Keratinocyte (primary cell): ENCODE data around the gene ARSI. TPM values are rescaled to one million over a fixed set of nuclear protein-coding genes. Genes with fewer than 3 reads are reported as not detected.

Experiments
- DNase-seq: peaks from one replicate; pipeline ENCODE4 v3.0.0-alpha.2; 2011; ENCODE audit warnings: low read depth, missing footprints, low spot score
- FAIRE-seq: peaks from 2 replicates; lab custom pipeline; 2011; peaks lifted over from hg19 to GRCh38; lab: Jason Lieb, UNC
- H2AFZ ChIP-seq: 2 replicates; pipeline ENCODE4 v1.6.0; 2012; ENCODE audit warnings: low read length, control low read depth, inconsistent platforms; ENCODE audit not compliant: control insufficient read depth
- H3K27ac ChIP-seq: 2 replicates; pipeline ENCODE4 v1.5.1; 2011; ENCODE audit warnings: low read length; ENCODE audit not compliant: control insufficient read depth, insufficient read depth
- H3K27me3 ChIP-seq: 3 replicates; pipeline ENCODE4 v1.6.0; 2011; ENCODE audit warnings: low read length; ENCODE audit not compliant: control insufficient read depth, insufficient read depth; ENCODE audit errors: extremely low read depth
- H3K36me3 ChIP-seq, 2 experiments: 2 replicates in 1 of 2; 3 replicates in 1 of 2; pipeline ENCODE4 v1.5.1; 2011; ENCODE audit warnings: low read length in 2 of 2, mild to moderate bottlenecking in 1 of 2; ENCODE audit not compliant: control insufficient read depth in 2 of 2, insufficient read depth in 2 of 2; ENCODE audit errors: extremely low read depth in 1 of 2
- H3K4me1 ChIP-seq: 3 replicates; pipeline ENCODE4 v1.5.1; 2011; ENCODE audit warnings: low read length; ENCODE audit not compliant: control insufficient read depth, insufficient read depth; ENCODE audit errors: extremely low read depth
- H3K4me2 ChIP-seq: 3 replicates; pipeline ENCODE4 v1.6.0; 2011; ENCODE audit warnings: low read depth, low read length; ENCODE audit not compliant: control insufficient read depth, insufficient read depth; ENCODE audit errors: extremely low read depth
- H3K4me3 ChIP-seq, 3 experiments: fragments of 200-600 bp in 1 of 3; sonication (generic) in 1 of 3; 2 replicates in 2 of 3; 3 replicates in 1 of 3; pipeline ENCODE4 v1.5.1; 2011 to 2016; ENCODE audit warnings: low read length in 3 of 3, mild to moderate bottlenecking in 3 of 3, control low read depth in 2 of 3, inconsistent platforms in 1 of 3, low read depth in 1 of 3, mixed read lengths in 1 of 3, mixed run types in 1 of 3, moderate library complexity in 1 of 3; ENCODE audit not compliant: control insufficient read depth in 2 of 3, insufficient read depth in 2 of 3; ENCODE audit errors: extremely low read depth in 1 of 3
- H3K79me2 ChIP-seq: 2 replicates; pipeline ENCODE4 v1.6.0; 2012; ENCODE audit warnings: low read length; ENCODE audit not compliant: control insufficient read depth, insufficient read depth
- H3K9ac ChIP-seq: 3 replicates; pipeline ENCODE4 v1.6.0; 2011; ENCODE audit warnings: low read length; ENCODE audit not compliant: control insufficient read depth, insufficient read depth; ENCODE audit errors: extremely low read depth
- H3K9me1 ChIP-seq: 3 replicates; pipeline ENCODE4 v1.6.0; 2011; ENCODE audit warnings: low read length; ENCODE audit not compliant: control insufficient read depth, insufficient read depth; ENCODE audit errors: extremely low read depth
- H3K9me3 ChIP-seq: 2 replicates; pipeline ENCODE4 v1.5.1; 2012; ENCODE audit warnings: low read depth, low read length; ENCODE audit not compliant: control insufficient read depth
- H4K20me1 ChIP-seq: 3 replicates; pipeline ENCODE4 v1.6.0; 2011; ENCODE audit warnings: low read length; ENCODE audit not compliant: control insufficient read depth, insufficient read depth; ENCODE audit errors: extremely low read depth
- CTCF ChIP-seq, 3 experiments: IDR thresholded peaks in 1 of 3; conservative IDR thresholded peaks in 1 of 3; optimal IDR thresholded peaks in 1 of 3; 2 replicates in 2 of 3; 3 replicates in 1 of 3; pipeline versions ENCODE3 to v1.5.1; 2011; ENCODE audit warnings: low read length in 3 of 3, mild to moderate bottlenecking in 3 of 3, moderate library complexity in 2 of 3, control low read depth in 1 of 3, inconsistent platforms in 1 of 3; ENCODE audit not compliant: insufficient read depth in 2 of 3; ENCODE audit errors: extremely low read depth in 1 of 3
- EZH2 ChIP-seq: IDR thresholded peaks from one replicate; pipeline ENCODE4 v1.6.1; 2012; ENCODE audit warnings: inconsistent platforms, mild to moderate bottlenecking, low read length, moderate library complexity
- dilution Hi-C: fragments of 300-500 bp; cut with MboI; formaldehyde crosslinking; loops from one replicate; pipeline ENCODE4 v1.7.0; 2020; ENCODE audit warnings: low sequenced_read_pairs; ENCODE audit not compliant: extremely low pct_ligation_motif_present
- polyA plus RNA-seq, 5 experiments: library from polyadenylated mRNA; depleted of rRNA in 3 of 5; stranded (reverse) in 3 of 5; stranded (forward) in 1 of 5; unstranded in 1 of 5; fragments of >200 nt; gene quantifications; 1 replicate in 1 of 5; 2 replicates in 3 of 5; 3 replicates in 1 of 5; pipeline versions ENCODE4 v1.2.1 to v1.2.3, GENCODE V29; 2011 to 2012; ENCODE audit warnings: missing spikeins in 2 of 5, low read depth in 1 of 5, low replicate concordance in 1 of 5

ARSI gene
- polyA plus RNA-seq, 1 donor (not counting 4 experiments of a cell fraction or from before 2014, with no cell fraction given): 1.7 TPM

- no peak overlapping the region for H3K4me2 ChIP-seq
- H3K9me1 ChIP-seq: peaks cover 2% of the 10 kb centered on the region
- H3K4me3 ChIP-seq: no peak overlapping the region
- no peaks in the 10 kb centered on the region for H3K9me3 ChIP-seq
- peak overlapping the region; percentile 93 for H3K27ac ChIP-seq
- no peaks in the 10 kb centered on the region for H4K20me1 ChIP-seq
- no peak overlapping the region for H2AFZ ChIP-seq
- no peaks in the 10 kb centered on the region for H3K79me2 ChIP-seq
- H3K4me1 ChIP-seq: peaks cover 70% of the 10 kb centered on the region
- DNase-seq (no peak), FAIRE-seq (no peak)
- no peaks in the 10 kb centered on the region for H3K27me3 ChIP-seq
- H3K36me3 ChIP-seq: no peaks in the 10 kb centered on the region
- dilution Hi-C loops: no loop called here
- TF ChIP-seq EZH2: no peak
- no peak for TF ChIP-seq CTCF (optimal IDR thresholded peaks at IDR 0.05 in 1 of 3, IDR thresholded peaks at IDR 0.05 in 1 of 3, conservative IDR thresholded peaks at IDR 0.05 in 1 of 3; ENCODE audit: extremely low read depth in 1 of 3, insufficient read depth in 2 of 3, low read length in 3 of 3)
- H3K9ac ChIP-seq: no peak overlapping the region
Measured at GRCh38 chr5:150321211-150321610, 18.5 kb upstream of the ARSI start.

GRCh38 chr5:150320044-150320613, 17.4 kb upstream of the ARSI start:
- Histone ChIP-seq H3K9ac (peak overlapping the region; percentile 42), H3K9me1 (peaks cover 2% of the 10 kb centered on the region), H3K79me2 (no peaks in the 10 kb centered on the region), H3K4me1 (peaks cover 70% of the 10 kb centered on the region), H3K27ac (peak overlapping the region; percentile 93), H2AFZ (no peak overlapping the region), H3K4me3 (no peak overlapping the region), H3K36me3 (no peaks in the 10 kb centered on the region), H3K9me3 (no peaks in the 10 kb centered on the region), H3K27me3 (no peaks in the 10 kb centered on the region), H3K4me2 (peak overlapping the region; percentile 15), H4K20me1 (no peaks in the 10 kb centered on the region)
- dilution Hi-C loops: no loop called here
- TF ChIP-seq EZH2: no peak
- TF ChIP-seq CTCF (optimal IDR thresholded peaks at IDR 0.05 in 1 of 3, IDR thresholded peaks at IDR 0.05 in 1 of 3, conservative IDR thresholded peaks at IDR 0.05 in 1 of 3; ENCODE audit: extremely low read depth in 1 of 3, insufficient read depth in 2 of 3, low read length in 3 of 3): no peak
- FAIRE-seq (peak; percentile 67), DNase-seq (peak; percentile 57)
